Activated CD4-positive, CD25-positive, alpha-beta regulatory T cell treated with anti-CD3 and anti-CD28 coated beads, Interleukin-2, amount 50 U/mL, for 16 hours (primary cell): Measurements from ENCODE around the gene RETSAT.
"Not testable (repeated sequence)": the region's sequence is repeated elsewhere in the genome, so short reads cannot be mapped to it uniquely, and the experiment has no call there.

ENCODE experiments used
- DNase-seq: peaks from one replicate; pipeline ENCODE4 v3.0.0-alpha.2; 2020; ENCODE audit warnings: low read depth, low spot score

RETSAT gene

GRCh38 chr2:85354286-85355072, at the start of gene RETSAT, which contains the start of gene ELMOD3:
Gene RETSAT (minus strand): TSS chr2:85354528. CDS start chr2:85354507, 21 bp downstream.
Gene ELMOD3 (plus strand): TSS chr2:85354769. CDS start chr2:85357199, 2,430 bp downstream.
- DNase-seq: peak; percentile 97

DNA sequence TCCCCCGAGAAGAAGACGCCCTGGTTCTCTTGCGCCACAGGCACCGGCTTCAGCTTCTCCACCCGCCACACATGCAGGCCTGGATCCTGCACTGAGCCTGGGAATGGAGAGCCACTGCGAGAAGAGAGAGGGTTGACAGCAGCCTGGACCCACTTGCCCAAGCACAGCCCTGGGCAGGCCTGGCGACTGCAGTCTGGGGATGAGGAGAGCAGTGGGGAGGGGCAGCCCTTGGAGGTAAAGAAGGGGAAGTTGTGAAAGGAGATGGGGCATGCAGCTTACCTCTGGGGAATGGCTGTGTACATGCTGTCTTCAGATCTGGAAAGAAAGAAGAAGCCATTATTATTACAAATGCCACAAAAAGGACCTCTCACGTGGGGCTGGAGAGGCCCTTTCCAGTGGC, 47.5 kb upstream of the RETSAT start:
- DNase-seq: no peak

GRCh38 chr2:85401464-85401805, 47.1 kb upstream of the RETSAT start:
- no peak for DNase-seq

- DNase-seq: no peak
Measured at GRCh38 chr2:85400541-85401463, 46.5 kb upstream of the RETSAT start.

GRCh38 chr2:85400023-85400422, 45.7 kb upstream of the RETSAT start:
- no peak for DNase-seq

GRCh38 chr2:85399183-85399455, 44.8 kb upstream of the RETSAT start:
- DNase-seq: no peak

GRCh38 chr2:85398426-85399182, 44.3 kb upstream of the RETSAT start:
- DNase-seq: no peak

DNA sequence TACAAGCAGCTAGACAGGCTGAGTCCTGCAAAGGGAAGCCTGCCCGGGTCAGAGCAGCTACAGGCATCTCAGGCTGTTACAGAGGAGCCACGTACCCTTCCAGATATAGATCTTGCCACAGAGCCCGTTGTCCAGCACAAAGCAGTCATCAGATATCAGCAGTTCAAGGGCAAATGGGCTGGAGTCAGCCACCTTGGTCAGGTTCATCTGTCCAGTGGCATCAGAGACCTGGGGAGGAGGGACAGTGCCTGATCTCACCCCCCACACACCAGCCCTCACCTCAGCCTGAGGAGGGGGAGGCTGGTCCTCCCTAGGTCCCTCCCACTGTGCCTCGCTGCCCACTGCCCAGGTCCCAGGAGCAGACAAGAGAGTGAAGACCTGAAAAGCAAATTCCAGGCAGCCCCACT, 43.6 kb upstream of the RETSAT start:
- DNase-seq: no peak

GRCh38 chr2:85396531-85397470, 42.5 kb upstream of the RETSAT start:
- DNase-seq: no peak

GRCh38 chr2:85395912-85396475, 41.7 kb upstream of the RETSAT start:
- no peak for DNase-seq

GRCh38 chr2:85394976-85395375, 40.6 kb upstream of the RETSAT start:
- no peak for DNase-seq

- no peak for DNase-seq
Measured at GRCh38 chr2:85394261-85394681, 39.9 kb upstream of the RETSAT start.

- no peak for DNase-seq
Measured at GRCh38 chr2:85393836-85394235, 39.5 kb upstream of the RETSAT start.

- peak; percentile 41 for DNase-seq
Measured at GRCh38 chr2:85390941-85391669, 36.8 kb upstream of the RETSAT start.

GRCh38 chr2:85388878-85389538, 34.7 kb upstream of the RETSAT start:
- no peak for DNase-seq

DNA sequence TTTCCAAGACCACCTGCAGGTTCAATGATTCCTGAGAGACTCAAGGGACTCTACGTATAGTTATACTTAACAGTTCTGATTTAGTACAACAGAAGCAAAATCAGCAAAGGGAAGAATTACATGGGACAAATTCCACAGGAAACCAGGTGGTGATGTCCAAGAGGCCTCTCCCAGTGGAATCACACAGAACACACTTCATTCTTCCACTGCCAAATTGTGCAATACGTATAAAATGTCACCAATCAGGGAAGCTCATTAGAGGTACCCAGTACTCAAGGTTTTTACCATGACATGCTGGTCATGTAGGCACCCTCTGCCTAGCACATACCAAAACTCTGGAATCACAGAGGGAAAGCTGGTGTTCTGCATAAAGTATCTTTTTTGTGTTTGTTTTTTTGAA, 33.4 kb upstream of the RETSAT start:
- DNase-seq: no peak

DNA sequence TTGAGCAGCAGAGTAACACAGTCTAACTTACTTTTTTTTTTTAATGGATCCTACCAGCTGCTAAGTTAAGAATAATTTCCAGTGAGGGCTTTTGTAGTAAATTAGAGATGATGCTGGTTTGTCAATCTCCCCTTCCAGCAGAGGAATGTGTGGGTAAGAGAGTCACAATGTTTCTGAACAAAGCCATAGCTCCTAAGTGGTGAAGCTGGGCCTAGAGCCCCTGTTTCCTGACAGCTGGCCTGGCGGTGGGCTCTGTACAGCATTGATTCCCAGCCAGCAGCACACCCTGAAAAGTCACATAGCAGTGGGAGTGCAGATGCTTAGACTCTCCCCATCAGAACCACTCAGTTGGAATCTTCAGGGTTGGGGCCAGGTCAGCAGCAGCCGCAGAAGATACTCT, 31.4 kb upstream of the RETSAT start:
- DNase-seq: no peak

- no peak for DNase-seq
Measured at GRCh38 chr2:85383850-85384249, 29.5 kb upstream of the RETSAT start.

DNA sequence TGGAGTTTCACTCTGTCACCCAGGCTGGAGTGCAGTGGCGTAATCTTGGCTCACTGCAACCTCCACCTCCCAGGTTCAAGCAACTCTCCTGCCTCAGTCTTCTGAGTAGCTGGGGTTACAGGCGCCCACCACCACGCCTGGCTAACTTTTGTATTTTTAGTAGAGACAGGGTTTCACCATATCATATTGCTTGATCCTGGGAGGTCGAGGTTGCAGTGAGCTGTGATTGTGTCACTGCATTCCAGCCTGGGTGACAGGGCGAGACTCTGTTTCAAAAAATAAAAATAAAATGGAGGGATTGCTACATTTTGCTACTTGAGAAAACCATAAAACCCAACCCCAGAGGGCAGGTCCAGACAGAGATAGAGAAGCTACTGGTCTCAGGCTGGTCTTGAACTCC, 28.8 kb upstream of the RETSAT start:
- not testable (repeated sequence) for DNase-seq
